HFF-Myc (cell line): Measurements from ENCODE around the gene VWA7.

Experiments used
- DNase-seq: peaks from one replicate; pipeline ENCODE4 v3.0.0-alpha.2; 2011; ENCODE audit warnings: low read depth; ENCODE audit errors: extremely low read depth
- H3K4me3 ChIP-seq: replicated peaks from 2 replicates; pipeline ENCODE4 v1.5.1; 2011; ENCODE audit warnings: low read depth, mild to moderate bottlenecking, control low read depth, low read length
- CTCF ChIP-seq: IDR thresholded peaks from 2 replicates; pipeline ENCODE4 v1.5.1; 2012; ENCODE audit warnings: mild to moderate bottlenecking, low read depth, low read length, control low read depth; ENCODE audit errors: missing control alignments

Gene VWA7

DNA sequence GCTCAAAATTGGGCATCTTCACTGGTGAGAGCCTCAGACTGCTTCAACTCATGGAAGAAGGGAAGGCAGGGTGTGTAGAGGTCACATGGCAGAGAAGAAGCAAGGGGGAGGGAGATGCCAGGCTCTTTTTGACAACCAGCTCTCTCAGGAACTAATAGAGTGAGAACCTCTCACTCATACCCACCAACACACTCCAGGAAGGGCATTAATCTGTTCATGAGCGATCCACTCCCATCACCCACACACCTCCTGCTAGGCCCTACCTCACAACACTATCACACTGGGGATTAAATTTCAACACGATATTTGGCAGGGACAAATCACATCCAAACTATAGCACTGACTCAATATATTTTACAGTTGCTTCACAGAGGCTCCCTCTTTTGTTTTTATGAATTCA lies 35.3 kb downstream of the VWA7 start:
- no peak for TF ChIP-seq CTCF
- no peak overlapping the region for H3K4me3 ChIP-seq
- no peak for DNase-seq

DNA sequence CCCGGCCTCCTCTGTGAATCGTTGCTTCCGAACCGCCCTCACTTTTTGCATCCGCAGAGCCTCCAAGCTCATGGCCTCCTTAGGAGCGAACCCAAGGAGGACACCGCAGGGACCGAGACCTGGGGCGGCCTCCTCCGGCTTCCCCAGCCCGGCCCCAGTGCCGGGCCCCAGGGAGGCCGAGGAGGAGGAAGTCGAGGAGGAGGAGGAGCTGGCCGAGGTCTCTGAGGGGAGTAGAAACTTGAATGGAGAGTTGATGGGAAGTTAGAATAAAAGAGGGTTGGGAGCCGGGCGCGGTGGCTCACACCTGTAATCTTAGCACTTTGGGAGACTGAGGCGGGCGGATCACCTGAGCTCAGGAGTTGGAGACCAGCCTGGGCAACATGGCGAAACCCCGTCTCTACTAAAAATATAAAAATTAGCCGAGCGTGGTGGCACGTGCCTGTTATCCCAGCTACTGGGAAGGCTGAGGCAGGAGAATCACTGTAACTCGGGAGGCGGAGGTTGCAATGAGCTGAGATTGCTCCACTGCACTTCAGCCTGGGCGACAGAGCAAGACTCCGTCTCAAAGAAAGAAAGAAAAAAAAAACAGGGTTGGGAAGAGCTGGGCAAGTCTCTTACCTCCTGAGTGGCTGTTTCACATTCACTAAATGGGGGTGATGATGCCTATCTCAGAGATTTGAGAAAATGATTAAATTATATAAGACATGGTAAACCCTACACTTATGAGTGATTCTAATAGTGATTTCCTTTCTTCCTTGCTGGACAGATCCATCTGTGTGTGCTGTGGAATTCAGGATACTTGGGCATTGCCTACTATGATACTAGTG lies 36.5 kb downstream of the VWA7 start:
- no peak for DNase-seq
- peak overlapping the region; percentile 60 for H3K4me3 ChIP-seq
- TF ChIP-seq CTCF: no peak

DNA sequence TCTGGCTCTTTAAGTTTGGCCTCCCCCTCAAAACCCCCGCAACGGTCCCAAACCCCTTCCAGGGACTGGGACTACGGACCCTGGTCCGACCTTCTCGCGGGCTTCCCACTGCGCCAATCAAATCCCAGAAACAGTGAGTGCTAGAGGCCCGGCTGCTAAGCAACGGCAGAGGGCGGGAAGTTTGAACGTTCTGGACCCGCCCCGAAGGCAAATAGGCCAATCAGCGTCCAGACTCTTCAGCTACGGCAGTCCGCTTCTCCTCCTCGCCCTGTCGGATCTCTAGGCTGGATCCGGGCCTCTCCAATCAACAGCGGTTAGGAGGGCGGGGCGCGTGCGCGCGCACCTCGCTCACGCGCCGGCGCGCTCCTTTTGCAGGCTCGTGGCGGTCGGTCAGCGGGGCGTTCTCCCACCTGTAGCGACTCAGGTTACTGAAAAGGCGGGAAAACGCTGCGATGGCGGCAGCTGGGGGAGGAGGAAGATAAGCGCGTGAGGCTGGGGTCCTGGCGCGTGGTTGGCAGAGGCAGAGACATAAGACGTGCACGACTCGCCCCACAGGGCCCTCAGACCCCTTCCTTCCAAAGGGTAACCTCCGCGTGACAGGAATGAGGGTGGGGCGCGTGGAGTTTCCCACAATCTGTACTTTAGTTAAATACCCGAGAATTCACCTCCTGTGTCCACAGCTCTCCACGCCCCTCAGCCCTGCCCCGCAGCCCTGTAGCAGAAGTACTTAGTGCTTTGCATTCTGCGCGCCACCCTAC lies 37.3 kb downstream of the VWA7 start, which contains the start of gene MSH5:
Gene MSH5, plus strand, starts transcription at position 367 of the 758 bp plus-strand sequence. CDS start 462 bp downstream, outside the sequence.
- no peak for TF ChIP-seq CTCF
- DNase-seq: peak; percentile 98
- H3K4me3 ChIP-seq: peak within 1 kb of the TSS; percentile 60

- peak; percentile 30 for TF ChIP-seq CTCF
- peak overlapping the region; percentile 18 for H3K4me3 ChIP-seq
- DNase-seq: peak; percentile 78
Observed at GRCh38 chr6:31737991-31738979, 38.8 kb downstream of the VWA7 start.

DNA sequence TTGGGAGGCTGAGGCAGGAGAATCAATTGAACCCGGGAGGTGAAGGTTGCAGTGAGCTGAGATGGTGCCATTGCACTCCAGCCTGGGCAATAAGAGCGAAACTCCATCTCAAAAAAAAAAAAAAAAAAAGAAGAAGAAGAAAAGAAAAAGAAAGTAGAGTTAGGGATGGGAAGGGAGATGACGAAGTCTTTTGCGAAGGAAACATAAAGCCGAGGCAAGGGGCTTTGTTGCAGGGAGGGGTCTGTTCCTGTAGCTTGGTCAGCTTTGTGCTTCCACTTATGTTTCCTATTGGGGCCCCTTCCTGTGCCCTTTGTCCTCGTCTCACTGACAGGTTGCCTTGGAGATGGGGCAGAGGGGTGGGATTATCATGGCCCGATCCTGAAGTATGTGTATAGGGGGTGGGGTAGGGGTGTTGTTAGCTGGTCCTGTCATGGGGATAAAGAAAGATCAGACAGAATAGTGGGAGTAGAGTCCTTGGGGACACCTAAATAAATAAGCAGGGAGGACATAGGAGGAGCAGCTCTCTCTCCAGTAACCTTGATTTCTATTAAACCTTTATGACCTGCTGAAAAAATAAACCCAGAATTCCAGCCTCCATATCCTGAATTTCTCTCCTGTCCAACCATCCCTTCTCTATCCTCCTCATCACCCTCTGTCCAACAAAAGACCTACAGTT lies 39.7 kb downstream of the VWA7 start:
- H3K4me3 ChIP-seq: no peak overlapping the region
- DNase-seq: no peak
- TF ChIP-seq CTCF: no peak
